GM20000 (cell line): Measurements from ENCODE around the gene ITGA1.
A peak's percentile ranks its signal among the peaks of the same experiment; 100 is the strongest.

ENCODE experiments used
- DNase-seq: peaks from one replicate; pipeline ENCODE4 v3.0.0; 2012; ENCODE audit warnings: low spot score
- TF ChIP-seq, protein P1 (sequence below): IDR thresholded peaks from 2 replicates; pipeline ENCODE4 v1.5.1; 2012; ENCODE audit warnings: mild to moderate bottlenecking, control low read depth; ENCODE audit errors: extremely low read depth, missing control alignments

Gene ITGA1

DNA sequence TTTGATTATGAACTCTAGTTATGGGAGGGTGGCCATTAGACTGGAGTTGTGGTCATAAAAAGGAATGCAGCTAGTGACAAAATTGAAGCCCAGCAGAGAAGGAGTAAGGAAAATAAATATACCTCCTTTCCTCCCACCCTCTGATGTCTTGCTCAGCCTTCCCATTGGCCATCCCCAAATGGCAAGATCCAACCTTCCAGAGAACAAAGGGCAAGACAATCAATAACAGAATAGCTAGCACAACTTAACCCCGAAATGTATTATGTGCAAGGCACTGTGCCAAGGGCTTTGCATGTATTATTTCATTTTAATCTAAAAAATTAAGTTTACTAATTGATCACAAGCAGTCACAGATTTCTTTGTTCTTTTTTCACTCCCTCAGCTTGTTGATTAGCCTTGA, 3.6 kb downstream of the ITGA1 start:
- no peak for DNase-seq
- TF ChIP-seq, protein P1, sequence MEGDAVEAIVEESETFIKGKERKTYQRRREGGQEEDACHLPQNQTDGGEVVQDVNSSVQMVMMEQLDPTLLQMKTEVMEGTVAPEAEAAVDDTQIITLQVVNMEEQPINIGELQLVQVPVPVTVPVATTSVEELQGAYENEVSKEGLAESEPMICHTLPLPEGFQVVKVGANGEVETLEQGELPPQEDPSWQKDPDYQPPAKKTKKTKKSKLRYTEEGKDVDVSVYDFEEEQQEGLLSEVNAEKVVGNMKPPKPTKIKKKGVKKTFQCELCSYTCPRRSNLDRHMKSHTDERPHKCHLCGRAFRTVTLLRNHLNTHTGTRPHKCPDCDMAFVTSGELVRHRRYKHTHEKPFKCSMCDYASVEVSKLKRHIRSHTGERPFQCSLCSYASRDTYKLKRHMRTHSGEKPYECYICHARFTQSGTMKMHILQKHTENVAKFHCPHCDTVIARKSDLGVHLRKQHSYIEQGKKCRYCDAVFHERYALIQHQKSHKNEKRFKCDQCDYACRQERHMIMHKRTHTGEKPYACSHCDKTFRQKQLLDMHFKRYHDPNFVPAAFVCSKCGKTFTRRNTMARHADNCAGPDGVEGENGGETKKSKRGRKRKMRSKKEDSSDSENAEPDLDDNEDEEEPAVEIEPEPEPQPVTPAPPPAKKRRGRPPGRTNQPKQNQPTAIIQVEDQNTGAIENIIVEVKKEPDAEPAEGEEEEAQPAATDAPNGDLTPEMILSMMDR, result no peak

DNA sequence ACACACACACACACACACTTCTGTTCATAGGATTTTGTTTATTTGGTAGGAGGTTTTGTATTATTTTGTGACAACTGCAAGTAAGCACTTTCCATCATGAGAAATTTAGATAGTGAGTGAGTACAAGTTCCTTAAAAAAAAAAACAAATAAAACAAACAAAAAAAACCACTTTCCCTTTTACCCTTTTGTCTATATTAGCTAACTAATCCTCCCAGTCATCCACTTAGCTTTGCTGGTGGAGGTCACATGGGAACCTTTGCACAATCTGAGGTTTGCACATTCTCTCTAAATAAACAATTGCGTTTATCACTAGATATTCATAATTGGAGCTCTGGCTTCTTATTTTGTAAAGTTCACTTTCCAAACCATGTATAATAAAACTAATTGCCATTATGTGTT, 6.8 kb downstream of the ITGA1 start:
- no peak for DNase-seq
- TF ChIP-seq, protein P1, result no peak

DNA sequence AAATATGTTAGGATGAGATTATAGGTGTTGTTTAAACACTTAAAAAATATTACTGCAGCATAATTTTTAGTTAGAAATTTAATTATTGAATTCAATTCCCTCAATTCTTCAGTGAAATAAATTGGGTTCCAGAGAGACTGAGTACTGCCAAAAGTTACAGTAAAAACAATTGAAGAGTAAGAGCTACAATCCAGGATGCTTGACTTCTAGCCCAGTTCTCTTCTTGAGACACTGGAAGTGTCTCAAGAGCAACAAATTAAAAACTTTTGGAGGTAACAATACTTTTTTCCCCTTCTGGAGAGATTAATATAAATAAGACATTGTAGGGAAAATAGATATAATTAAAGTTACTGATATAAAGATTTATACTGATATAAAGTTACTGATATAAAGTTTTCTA, 8.3 kb downstream of the ITGA1 start:
- DNase-seq, result no peak

DNA sequence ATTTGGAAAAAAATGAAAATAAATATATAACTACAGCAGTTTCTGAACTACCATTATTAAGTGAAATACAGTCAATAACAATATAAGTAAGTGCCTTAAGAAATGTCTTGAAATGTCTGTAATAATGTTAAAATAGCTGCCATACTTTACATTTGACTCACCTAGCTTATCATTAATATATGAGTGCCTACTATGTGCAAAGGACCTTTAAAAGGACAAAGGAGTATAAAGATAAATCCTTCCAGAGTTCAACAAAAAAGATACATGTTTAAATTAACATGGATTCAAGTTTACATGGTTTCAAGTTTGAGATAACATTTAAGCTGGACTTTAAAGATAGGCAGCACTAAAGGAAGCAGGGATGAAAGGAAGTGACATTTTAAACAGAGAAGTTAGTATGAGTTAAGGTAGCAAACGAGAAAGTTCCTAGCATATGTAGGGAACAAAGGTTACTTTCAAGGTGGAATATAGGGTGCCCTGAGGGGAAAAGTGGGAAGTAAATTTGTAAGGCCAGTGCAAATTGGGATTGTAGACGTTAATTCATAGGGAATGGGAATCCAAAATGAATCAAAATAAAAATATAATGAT, 8.9 kb downstream of the ITGA1 start:
- TF ChIP-seq, protein P1, result no peak

More for the DNA sequence above, 8.3 kb downstream of the ITGA1 start:
- TF ChIP-seq, protein P1, result no peak

DNA sequence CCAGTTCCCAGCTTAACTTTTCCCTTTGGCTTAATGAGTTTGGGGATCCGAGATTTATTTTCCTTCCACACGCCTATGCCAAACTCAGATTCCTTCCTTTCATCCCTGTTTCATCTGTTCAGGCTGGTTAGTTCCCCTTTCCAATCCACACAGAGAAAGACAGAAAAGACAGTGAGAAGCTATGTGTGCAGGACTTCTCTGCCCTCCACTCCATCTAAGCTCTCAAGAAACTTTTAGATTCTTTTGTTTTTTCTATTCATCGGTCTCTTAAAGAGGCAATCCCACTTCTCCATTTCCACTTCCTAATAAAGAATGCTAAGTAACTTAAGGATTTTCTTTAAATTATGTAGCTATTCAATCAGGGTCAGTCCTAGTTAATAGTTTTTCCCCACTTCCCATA, 11.2 kb downstream of the ITGA1 start:
- no peak for DNase-seq
- TF ChIP-seq, protein P1, result no peak

More for the DNA sequence above, 8.9 kb downstream of the ITGA1 start:
- no peak for DNase-seq

DNA sequence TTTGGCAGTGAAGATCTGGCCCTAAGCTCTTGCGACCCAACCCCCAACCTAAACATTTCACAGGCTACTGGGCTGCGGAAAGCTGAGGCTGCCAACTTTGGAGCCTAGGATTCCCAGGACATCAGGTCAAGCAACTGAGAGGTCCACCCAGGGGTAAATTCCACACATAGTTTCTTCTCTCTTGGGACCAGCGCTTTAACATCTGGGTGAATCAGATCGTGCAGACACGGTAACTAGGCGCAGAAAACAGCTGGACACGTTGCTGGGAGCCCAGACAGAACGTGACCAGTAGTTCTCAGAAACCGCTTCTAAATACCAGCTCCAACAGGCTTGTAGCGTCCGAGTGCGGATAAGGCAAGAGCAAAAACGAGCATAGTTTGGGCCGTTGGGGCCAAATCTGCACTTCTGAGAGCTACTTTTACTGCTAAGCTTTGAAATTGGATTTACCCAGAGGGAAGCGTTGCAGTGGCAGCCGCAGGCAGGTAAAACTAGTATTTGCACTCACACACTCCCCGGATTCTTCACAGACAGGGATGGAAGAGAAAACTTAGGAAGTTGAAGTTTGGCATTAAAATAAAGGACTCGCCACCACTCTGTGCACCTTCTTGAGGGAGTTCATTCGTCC, 11.8 kb downstream of the ITGA1 start:
- TF ChIP-seq, protein P1, result no peak
- peak; percentile 19 for DNase-seq

DNA sequence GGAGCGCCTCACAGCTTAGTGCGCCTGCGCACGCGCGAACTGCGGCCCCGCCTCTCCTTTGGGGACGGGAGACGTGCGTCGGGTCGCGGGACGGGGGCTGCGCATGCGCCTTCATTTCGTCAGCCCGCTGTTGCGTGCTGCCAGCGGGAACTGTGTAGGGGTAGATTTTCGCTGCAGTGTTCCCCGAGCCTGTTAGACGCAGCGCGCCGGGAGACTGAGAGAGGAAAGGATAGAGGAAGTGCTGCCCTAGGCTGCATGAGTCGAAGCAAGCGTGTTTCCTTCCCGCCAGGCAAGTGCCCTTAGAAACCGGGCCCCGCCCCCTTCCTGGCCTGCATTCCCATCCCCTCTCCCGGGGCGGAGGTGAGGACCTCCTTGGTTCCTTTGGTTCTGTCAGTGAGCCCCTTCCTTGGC, 12.3 kb downstream of the ITGA1 start:
- TF ChIP-seq, protein P1, result no peak
- DNase-seq, result peak; percentile 90
